ENCODE measurements around the gene HDAC9.

The HDAC9 gene

GRCh38 chr7:18974803-18975202 is 479.3 kb downstream of the HDAC9 start:
- Histone ChIP-seq H3K27me3 (ENCODE audit: insufficient read depth, low read length, poor library complexity) (no peaks in the 10 kb centered on the region), H3K4me1 (ENCODE audit: insufficient read depth, low read length) (no peaks in the 10 kb centered on the region), H3K36me3 (ENCODE audit: insufficient read depth, low read length) (no peaks in the 10 kb centered on the region), H3K4me3 (ENCODE audit: low read depth in 1 of 2, low read length in 2 of 2) (no peak overlapping the region), H3K79me2 (ENCODE audit: insufficient read depth, low read length) (no peaks in the 10 kb centered on the region), H4K20me1 (ENCODE audit: insufficient read depth, low read length) (no peaks in the 10 kb centered on the region), H3K4me2 (ENCODE audit: insufficient read depth, low read length) (no peak overlapping the region), H3K9me3 (ENCODE audit: insufficient read depth, low read length, severe bottlenecking) (no peaks in the 10 kb centered on the region), H3K9ac (ENCODE audit: low read depth, low read length) (no peak overlapping the region), H2AFZ (ENCODE audit: low read depth, low read length) (no peak overlapping the region), H3K27ac (ENCODE audit: low read length) (no peak overlapping the region)
- no peak for DNase-seq
- TF ChIP-seq CTCF (IDR thresholded peaks at IDR 0.05; ENCODE audit: borderline replicate concordance, extremely low read depth, low read length, poor library complexity, severe bottlenecking) = no peak
- TF ChIP-seq EZH2 (IDR thresholded peaks at IDR 0.05; ENCODE audit: borderline replicate concordance, low read depth, low read length, severe bottlenecking) = no peak
- no peak for ATAC-seq (ENCODE audit: insufficient read depth, low read depth)

GRCh38 chr7:18975276-18975675 is 479.7 kb downstream of the HDAC9 start:
- Histone ChIP-seq H3K27ac (ENCODE audit: low read length) (no peak overlapping the region), H3K9ac (ENCODE audit: low read depth, low read length) (no peak overlapping the region), H3K36me3 (ENCODE audit: insufficient read depth, low read length) (no peaks in the 10 kb centered on the region), H3K9me3 (ENCODE audit: insufficient read depth, low read length, severe bottlenecking) (no peaks in the 10 kb centered on the region), H3K4me1 (ENCODE audit: insufficient read depth, low read length) (no peaks in the 10 kb centered on the region), H3K27me3 (ENCODE audit: insufficient read depth, low read length, poor library complexity) (no peaks in the 10 kb centered on the region), H3K79me2 (ENCODE audit: insufficient read depth, low read length) (no peaks in the 10 kb centered on the region), H3K4me2 (ENCODE audit: insufficient read depth, low read length) (no peak overlapping the region), H2AFZ (ENCODE audit: low read depth, low read length) (no peak overlapping the region), H3K4me3 (ENCODE audit: low read depth in 1 of 2, low read length in 2 of 2) (no peak overlapping the region), H4K20me1 (ENCODE audit: insufficient read depth, low read length) (no peaks in the 10 kb centered on the region)
- ATAC-seq (ENCODE audit: insufficient read depth, low read depth) = no peak
- no peak for TF ChIP-seq CTCF (IDR thresholded peaks at IDR 0.05; ENCODE audit: borderline replicate concordance, extremely low read depth, low read length, poor library complexity, severe bottlenecking)
- no peak for TF ChIP-seq EZH2 (IDR thresholded peaks at IDR 0.05; ENCODE audit: borderline replicate concordance, low read depth, low read length, severe bottlenecking)
- no peak for DNase-seq

GRCh38 chr7:18975689-18976280 is 480.2 kb downstream of the HDAC9 start:
- no peak for DNase-seq
- H3K4me3 ChIP-seq (ENCODE audit: low read depth in 1 of 2, low read length in 2 of 2) = no peak overlapping the region
- H3K79me2 ChIP-seq (ENCODE audit: insufficient read depth, low read length) = no peaks in the 10 kb centered on the region
- H4K20me1 ChIP-seq (ENCODE audit: insufficient read depth, low read length) = no peaks in the 10 kb centered on the region
- no peak overlapping the region for H3K4me2 ChIP-seq (ENCODE audit: insufficient read depth, low read length)
- H3K27me3 ChIP-seq (ENCODE audit: insufficient read depth, low read length, poor library complexity) = no peaks in the 10 kb centered on the region
- H3K9me3 ChIP-seq (ENCODE audit: insufficient read depth, low read length, severe bottlenecking) = no peaks in the 10 kb centered on the region
- no peak for TF ChIP-seq EZH2 (IDR thresholded peaks at IDR 0.05; ENCODE audit: borderline replicate concordance, low read depth, low read length, severe bottlenecking)
- no peak for TF ChIP-seq CTCF (IDR thresholded peaks at IDR 0.05; ENCODE audit: borderline replicate concordance, extremely low read depth, low read length, poor library complexity, severe bottlenecking)
- no peaks in the 10 kb centered on the region for H3K36me3 ChIP-seq (ENCODE audit: insufficient read depth, low read length)
- H2AFZ ChIP-seq (ENCODE audit: low read depth, low read length) = no peak overlapping the region
- H3K9ac ChIP-seq (ENCODE audit: low read depth, low read length) = no peak overlapping the region
- no peak overlapping the region for H3K27ac ChIP-seq (ENCODE audit: low read length)
- ATAC-seq (ENCODE audit: insufficient read depth, low read depth) = no peak
- no peaks in the 10 kb centered on the region for H3K4me1 ChIP-seq (ENCODE audit: insufficient read depth, low read length)

Measured in DND-41 (cell line).